Measurements from ENCODE around the gene GSTO2.

GSTO2 gene

DNA sequence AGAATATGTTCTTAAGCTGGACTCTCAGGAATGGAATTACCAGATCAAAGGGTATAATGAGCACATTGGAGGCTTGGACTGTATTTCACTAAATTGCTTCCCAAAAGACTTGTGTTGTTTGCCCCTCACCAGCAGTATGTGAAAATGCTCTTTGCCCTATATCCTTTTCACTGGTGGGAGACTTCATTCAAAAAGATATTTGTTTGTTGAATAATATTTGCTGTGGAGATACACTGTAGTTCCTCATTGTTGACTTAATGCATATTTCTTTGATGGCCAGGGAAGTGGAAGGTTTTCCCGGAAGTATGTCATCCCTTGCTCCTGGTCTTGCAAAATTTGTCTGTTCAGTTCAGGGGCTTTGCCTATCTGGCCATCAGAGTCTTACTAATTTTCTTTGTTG, 19.4 kb downstream of the GSTO2 start:
- DNase-seq, result no peak

DNA sequence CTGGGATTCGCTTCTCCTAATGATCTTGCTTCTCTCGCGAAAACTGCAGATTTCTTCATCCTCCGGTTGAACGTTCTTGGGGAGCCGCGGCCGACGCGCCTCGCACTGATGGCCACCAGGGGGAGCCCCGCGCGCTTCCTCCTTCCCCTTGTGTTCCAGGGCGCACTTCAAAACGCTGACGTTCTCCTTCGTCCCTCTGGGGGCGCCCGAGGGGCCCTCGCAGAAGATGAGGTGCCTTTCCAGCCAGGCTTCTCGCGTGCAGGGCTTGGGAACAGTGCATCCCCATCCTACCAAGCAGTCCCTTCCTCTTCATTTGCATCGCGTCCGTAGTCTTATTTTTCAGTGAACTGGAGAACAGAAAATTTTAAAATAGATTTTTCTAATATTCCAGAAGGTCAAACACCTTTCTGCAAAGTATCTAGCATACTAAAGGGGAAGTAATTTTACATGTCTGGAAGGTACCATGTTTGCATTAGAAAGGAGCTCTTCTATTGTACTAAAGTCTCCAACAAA, 22.5 kb downstream of the GSTO2 start:
- peak; percentile 89 for DNase-seq

- DNase-seq, result no peak
Observed at GRCh38 chr10:104293011-104293410, 24.0 kb downstream of the GSTO2 start.

DNA sequence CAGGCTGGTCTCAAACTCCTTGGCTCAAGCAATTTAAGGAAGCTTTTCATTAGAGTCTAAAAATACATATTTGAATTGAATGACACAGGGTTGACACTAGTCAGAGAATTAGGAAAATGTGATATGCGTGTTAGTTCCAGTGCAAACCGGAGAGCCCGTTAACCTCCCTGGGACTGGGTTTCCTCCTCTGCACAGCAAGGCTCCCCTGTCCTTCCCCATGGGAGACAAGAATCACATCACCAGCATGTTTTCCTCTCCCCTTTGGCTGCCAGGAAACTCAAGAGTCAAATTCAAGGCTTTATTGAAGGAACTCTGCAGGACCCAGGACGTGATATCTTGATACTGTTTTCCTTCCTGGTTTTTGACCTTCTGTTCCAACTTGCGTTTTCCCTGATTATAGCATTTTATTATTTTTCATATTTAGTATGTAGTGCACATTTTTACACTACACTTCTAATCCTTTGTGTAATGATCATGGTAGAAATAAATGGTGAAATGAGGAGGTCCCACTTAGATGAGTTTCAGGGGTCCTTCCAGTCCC, 24.9 kb downstream of the GSTO2 start:
- DNase-seq, result no peak

DNA sequence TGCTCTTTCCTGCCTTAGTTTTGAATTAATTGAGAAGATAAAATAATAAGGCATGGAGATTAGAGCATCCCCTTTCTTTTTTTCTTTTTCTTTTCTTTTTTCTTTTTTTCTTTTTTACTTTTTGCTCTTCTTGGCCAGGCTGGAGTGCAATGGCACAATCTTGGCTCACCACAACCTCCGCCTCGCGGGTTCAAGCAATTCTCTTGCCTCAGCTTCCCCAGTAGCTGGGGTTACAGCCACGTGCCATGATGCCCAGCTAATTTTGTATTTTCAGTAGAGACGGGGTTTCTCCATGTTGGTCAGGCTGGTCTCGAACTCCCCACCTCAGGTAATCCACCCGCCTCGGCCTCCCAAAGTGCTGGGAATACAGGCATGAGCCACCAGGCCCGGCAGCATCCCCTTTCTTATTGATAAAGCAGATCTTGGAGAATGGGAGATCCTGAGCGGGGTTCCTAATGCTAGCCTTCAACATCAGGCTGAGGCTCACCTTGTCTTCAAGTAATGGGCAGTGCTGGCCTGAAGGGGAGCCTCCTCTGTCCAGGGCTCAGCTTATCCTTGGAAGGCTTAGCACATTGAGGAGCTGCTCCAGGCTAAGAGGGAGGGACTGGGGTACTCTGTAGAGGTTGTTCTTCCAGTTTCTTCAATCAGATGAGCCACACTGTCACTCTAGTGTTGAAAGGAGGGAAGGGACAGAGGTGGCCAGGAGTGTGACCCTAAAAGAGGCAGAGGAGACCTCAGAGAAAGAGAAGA, 27.9 kb downstream of the GSTO2 start:
- no peak for DNase-seq

GRCh38 chr10:104297697-104298660, 29.0 kb downstream of the GSTO2 start:
- no peak for DNase-seq

- no peak for DNase-seq
Observed at GRCh38 chr10:104299031-104299904, 30.3 kb downstream of the GSTO2 start.

GRCh38 chr10:104300002-104300735, 31.2 kb downstream of the GSTO2 start:
- DNase-seq, result no peak

DNA sequence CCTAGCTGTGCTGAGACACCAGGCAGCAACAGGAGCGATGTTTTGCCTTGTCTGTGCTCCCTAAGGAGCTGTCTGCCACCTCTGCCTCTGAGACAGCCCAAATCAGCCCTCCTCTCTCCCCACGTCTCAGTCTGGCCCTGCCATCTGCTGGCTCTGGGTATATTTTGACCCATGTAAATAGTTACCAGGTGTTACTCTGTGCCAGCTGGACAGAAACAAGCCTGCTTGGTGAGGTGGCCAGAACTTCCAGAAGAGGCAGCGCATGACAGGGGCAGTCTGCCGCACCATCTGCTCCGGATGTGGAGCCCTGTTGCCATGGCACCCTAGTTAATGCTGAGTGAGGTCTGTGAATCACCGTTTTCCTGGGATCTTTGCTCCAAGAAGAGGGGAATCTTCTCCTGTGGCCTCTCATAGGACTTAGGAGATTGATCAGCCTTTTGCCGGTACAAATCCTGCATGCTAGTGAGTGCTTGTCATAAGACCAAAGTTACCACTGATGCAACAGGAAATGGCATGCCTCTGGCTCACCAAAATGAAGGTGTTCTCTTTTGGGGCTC, 31.8 kb downstream of the GSTO2 start:
- DNase-seq, result no peak

DNA sequence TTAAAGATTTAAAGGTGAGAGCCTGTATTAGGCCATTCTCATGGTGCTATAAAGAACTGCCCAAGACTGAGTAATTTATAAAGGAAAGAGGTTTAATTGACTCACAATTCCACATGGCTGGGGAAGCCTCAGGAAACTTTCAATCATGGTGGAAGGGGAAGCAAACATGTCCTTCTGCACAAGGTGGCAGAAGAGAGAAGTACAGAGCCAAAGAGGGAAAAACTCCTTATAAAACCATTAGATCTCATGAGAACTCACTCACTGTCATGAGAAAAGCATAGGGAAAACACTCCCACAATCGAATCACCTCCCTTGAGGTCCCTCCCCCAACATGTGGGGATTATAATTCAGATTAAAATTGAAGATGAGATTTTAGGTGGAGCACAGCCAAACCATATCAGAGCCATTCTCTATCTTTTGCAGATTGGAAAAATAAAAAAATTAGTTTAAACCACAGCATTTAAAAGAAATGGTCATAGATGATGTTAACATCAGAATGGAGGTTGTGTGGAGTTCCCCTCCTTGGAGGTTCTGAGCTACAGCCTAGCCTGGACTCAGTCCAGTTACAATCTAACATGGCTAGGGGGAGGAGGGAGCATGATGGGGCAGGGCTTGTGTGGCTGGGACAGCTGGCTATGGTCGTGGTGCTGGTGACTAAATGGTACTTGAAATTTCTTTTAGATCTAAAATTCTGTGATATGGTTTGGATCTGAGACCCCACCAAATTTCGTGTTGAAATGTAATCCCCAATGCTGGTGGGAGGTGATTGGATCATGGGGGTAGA, 33.1 kb downstream of the GSTO2 start:
- DNase-seq, result no peak

GRCh38 chr10:104303594-104304355, 34.8 kb downstream of the GSTO2 start:
- DNase-seq, result no peak

GRCh38 chr10:104304356-104304745, 35.4 kb downstream of the GSTO2 start:
- no peak for DNase-seq

DNA sequence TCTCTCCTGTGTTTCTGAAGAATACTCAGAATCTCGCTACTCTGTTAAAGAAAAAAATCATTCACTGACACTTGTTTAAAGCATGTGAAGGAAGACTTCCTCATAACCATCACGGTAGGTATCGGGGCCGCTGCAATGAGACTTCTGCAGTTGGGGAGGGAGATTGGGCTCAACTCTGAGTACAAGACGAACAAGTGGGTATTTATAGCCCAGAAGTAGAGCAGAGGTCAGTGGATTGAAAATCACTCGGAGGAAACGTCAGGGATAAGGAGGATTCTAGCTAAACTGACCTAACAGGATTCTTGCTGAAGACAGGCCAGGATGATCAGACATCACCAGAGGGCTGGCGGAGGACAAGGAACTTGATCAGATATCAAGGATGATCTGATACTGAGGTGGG, 35.9 kb downstream of the GSTO2 start:
- DNase-seq, result no peak

DNA sequence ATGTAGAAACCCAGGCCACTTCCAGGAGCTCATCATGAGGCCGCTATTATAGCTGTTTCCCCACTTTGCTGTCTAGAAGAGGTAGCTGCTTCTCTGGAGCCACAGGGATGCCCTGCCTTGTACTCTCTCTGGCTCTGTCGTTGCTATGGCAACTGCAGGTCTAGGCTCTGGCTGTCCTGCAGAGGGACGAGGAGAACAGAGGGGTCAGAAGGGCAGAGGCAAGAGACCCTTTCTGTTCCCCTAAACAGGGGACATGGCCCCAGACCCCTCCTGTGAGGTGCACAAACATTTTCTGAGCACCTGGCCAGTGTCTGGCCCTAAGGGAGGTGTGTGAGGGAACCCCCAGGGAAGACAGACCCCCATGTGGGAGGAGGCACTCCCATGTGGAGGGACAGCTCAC, 37.9 kb downstream of the GSTO2 start:
- no peak for DNase-seq

- DNase-seq, result no peak
Observed at GRCh38 chr10:104307576-104308438, 38.8 kb downstream of the GSTO2 start.

GRCh38 chr10:104308439-104308903, 39.5 kb downstream of the GSTO2 start:
- no peak for DNase-seq

DNA sequence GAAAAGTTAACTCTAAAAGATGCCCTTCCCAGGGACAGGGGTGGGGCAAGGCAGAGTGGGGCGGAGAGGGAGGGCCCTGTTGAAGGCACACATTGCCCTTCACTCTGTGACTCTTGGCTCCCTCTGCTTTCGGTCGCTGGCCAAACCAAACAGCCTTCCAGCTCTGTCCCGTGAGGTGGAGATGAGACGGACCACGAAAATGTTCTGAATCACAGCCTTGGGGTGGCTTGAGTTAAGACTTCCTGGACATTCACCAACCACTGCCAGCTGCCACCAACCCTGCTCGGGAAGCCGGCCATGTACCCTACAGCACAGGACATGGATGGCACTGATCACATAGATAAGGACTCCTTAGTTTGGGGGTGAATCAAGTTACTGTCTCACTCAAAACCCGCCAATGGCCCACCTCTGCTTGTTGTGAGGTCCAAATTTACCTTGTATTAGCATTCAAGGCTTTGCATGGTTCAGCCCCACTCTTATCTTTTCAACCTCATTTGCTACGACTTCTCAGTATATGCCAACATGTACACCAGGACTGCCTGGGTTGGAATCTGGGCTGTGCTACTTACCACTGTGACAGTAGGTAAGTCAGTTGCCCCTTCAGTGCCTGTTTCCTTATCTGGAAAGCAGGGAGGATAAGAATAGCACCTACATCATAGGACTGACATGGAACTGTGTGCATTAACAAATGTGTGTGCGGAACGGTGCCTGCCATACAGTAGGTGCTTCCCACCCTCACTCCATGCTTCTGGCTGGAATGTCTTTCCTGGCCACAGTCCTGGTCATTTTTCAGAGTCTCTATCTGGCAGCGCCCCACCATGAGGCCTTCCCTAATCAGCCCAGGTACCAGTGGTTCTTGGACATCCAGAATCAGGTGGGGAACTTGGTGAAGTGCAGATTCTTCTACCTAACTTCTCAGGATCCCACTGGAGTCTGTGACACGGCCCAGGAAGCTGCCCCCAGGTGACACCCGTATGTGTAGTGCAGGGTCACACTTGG, 41.3 kb downstream of the GSTO2 start:
- no peak for DNase-seq
